ENCODE measurements around the gene USP3.

GRCh38 chr15:63605036-63605435, 100.6 kb downstream of the USP3 start:
- no peak for TF ChIP-seq CTCF (IDR thresholded peaks at IDR 0.05)
- TF ChIP-seq POLR2A (IDR thresholded peaks at IDR 0.05): no peak

Data from body of pancreas (tissue), 4 donors.